ENCODE results near the gene B9D1.

Gene B9D1

DNA sequence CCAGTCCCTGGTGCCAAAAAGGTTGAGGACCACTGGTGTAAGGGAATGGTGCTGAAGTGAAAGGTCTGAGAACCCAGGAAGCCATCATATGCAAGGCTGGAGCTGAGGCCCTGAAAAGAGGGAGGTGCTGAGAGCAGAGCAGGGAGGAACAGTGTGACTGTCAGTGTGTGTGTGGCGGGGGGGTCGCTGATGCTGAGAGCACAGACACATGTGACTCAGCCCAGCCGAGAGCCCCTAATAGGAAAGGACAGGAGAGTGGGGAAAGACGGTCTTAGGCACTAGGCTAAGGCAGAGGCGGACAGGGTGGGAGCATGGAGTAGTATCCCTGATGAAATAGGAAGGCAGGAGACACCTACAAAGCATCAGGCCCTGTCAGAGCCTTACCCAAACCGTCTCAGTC is 1.2 kb downstream of the B9D1 start:
- Histone ChIP-seq H3K27me3 (replicated peaks; ENCODE audit: insufficient read depth, low read length) (no peaks in the 10 kb centered on the region; the same call in 1 of the 2 replicates), H3K79me2 (ENCODE audit: low read length) (no peaks in the 10 kb centered on the region), H2AFZ (ENCODE audit: low read length) (no peak overlapping the region), H3K36me3 (replicated peaks; ENCODE audit: insufficient read depth, low read length) (no peaks in the 10 kb centered on the region), H4K20me1 (ENCODE audit: insufficient read depth, low read length) (no peaks in the 10 kb centered on the region), H3K9ac (ENCODE audit: low read length) (no peak overlapping the region; the same call in 1 of the 2 replicates), H3K4me2 (ENCODE audit: low read depth, low read length) (no peak overlapping the region), H3K9me2 (replicated peaks; ENCODE audit: insufficient read depth, low read length) (no peaks in the 10 kb centered on the region), H3F3A (ENCODE audit: insufficient read depth, low read length) (no peaks in the 10 kb centered on the region), H3K4me1 (ENCODE audit: low read length) (peaks cover 8% of the 10 kb centered on the region), H3K4me3 (ENCODE audit: low read length) (no peak overlapping the region), H3K27ac (ENCODE audit: low read length) (no peak overlapping the region), H3K9me3 (replicated peaks; ENCODE audit: insufficient read depth, low read length) (no peaks in the 10 kb centered on the region)
- TF ChIP-seq EZH2 (optimal IDR thresholded peaks at IDR 0.05; ENCODE audit: low read depth, low read length): no peak
- TF ChIP-seq, protein P1, sequence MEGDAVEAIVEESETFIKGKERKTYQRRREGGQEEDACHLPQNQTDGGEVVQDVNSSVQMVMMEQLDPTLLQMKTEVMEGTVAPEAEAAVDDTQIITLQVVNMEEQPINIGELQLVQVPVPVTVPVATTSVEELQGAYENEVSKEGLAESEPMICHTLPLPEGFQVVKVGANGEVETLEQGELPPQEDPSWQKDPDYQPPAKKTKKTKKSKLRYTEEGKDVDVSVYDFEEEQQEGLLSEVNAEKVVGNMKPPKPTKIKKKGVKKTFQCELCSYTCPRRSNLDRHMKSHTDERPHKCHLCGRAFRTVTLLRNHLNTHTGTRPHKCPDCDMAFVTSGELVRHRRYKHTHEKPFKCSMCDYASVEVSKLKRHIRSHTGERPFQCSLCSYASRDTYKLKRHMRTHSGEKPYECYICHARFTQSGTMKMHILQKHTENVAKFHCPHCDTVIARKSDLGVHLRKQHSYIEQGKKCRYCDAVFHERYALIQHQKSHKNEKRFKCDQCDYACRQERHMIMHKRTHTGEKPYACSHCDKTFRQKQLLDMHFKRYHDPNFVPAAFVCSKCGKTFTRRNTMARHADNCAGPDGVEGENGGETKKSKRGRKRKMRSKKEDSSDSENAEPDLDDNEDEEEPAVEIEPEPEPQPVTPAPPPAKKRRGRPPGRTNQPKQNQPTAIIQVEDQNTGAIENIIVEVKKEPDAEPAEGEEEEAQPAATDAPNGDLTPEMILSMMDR (IDR thresholded peaks at IDR 0.05; ENCODE audit: low read length): no peak
- no peak for TF ChIP-seq EZH2phosphoT487 (IDR thresholded peaks at IDR 0.05; ENCODE audit: low read length)
- DNase-seq: no peak

DNA sequence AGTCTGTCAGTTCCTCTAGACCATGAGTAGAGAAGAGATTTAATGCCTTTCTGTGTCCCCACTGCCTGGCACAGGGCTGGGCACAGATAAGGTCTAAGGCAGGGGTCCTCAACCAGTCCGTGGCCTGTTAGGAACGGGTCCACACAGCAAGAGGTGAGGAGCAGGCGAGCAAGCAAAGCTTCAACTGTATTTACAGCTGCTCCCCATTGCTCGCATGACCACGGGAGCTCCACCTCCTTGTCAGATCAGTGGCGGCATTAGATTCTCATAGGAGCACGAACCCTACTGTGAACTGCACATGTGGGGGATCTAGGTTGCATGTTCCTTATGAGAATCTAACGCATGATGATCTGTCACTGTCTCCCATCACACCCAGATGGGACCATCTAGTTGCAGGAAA is 1.8 kb downstream of the B9D1 start:
- no peaks in the 10 kb centered on the region for H3K79me2 ChIP-seq (ENCODE audit: low read length)
- peaks cover 8% of the 10 kb centered on the region for H3K4me1 ChIP-seq (ENCODE audit: low read length)
- H3K4me3 ChIP-seq (ENCODE audit: low read length): no peak overlapping the region
- no peak overlapping the region for H3K27ac ChIP-seq (ENCODE audit: low read length)
- H3F3A ChIP-seq (ENCODE audit: insufficient read depth, low read length): no peaks in the 10 kb centered on the region
- no peaks in the 10 kb centered on the region for H4K20me1 ChIP-seq (ENCODE audit: insufficient read depth, low read length)
- TF ChIP-seq, protein P1 (IDR thresholded peaks at IDR 0.05; ENCODE audit: low read length): no peak
- no peak for TF ChIP-seq EZH2phosphoT487 (IDR thresholded peaks at IDR 0.05; ENCODE audit: low read length)
- no peak for TF ChIP-seq EZH2 (optimal IDR thresholded peaks at IDR 0.05; ENCODE audit: low read depth, low read length)
- no peak for DNase-seq
- no peak overlapping the region for H3K9ac ChIP-seq (ENCODE audit: low read length)
- H3K4me2 ChIP-seq (ENCODE audit: low read depth, low read length): no peak overlapping the region
- no peaks in the 10 kb centered on the region for H3K9me3 ChIP-seq (replicated peaks; ENCODE audit: insufficient read depth, low read length)
- no peaks in the 10 kb centered on the region for H3K36me3 ChIP-seq (replicated peaks; ENCODE audit: insufficient read depth, low read length)
- no peaks in the 10 kb centered on the region; the same call in 1 of the 2 replicates for H3K27me3 ChIP-seq (replicated peaks; ENCODE audit: insufficient read depth, low read length)
- H2AFZ ChIP-seq (ENCODE audit: low read length): no peak overlapping the region
- H3K9me2 ChIP-seq (replicated peaks; ENCODE audit: insufficient read depth, low read length): no peaks in the 10 kb centered on the region

DNA sequence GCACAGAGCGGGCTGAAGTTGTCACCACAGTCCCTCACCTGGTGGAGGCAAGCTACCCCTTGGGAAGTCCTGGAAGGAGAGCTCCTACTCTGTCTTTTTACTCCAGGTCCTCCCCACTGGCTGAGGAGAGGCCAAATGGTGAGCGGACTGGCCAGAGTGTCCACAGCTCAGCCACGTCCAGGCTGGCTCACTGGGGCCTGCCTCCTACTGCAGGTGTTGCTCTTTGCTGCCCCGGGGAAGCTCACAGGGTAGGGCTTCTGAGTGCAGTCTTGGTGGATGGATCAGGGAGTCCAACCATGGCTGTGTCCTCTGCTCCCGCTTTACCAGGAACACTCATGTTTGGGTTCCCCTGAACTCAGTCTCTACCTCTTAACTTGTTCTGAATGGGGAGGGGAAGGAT is 2.7 kb downstream of the B9D1 start:
- no peak for DNase-seq
- TF ChIP-seq EZH2 (optimal IDR thresholded peaks at IDR 0.05; ENCODE audit: low read depth, low read length) (no peak), EZH2phosphoT487 (IDR thresholded peaks at IDR 0.05; ENCODE audit: low read length) (no peak)
- TF ChIP-seq, protein P1 (IDR thresholded peaks at IDR 0.05; ENCODE audit: low read length): no peak

More for the DNA sequence above, 2.7 kb downstream of the B9D1 start:
- Histone ChIP-seq H3K9ac (ENCODE audit: low read length) (no peak overlapping the region), H3K27me3 (replicated peaks; ENCODE audit: insufficient read depth, low read length) (no peaks in the 10 kb centered on the region; the same call in 1 of the 2 replicates), H3K27ac (ENCODE audit: low read length) (no peak overlapping the region), H2AFZ (ENCODE audit: low read length) (no peak overlapping the region), H3F3A (ENCODE audit: insufficient read depth, low read length) (no peaks in the 10 kb centered on the region), H3K36me3 (replicated peaks; ENCODE audit: insufficient read depth, low read length) (no peaks in the 10 kb centered on the region), H3K79me2 (ENCODE audit: low read length) (no peaks in the 10 kb centered on the region), H3K4me2 (ENCODE audit: low read depth, low read length) (no peak overlapping the region), H3K9me2 (replicated peaks; ENCODE audit: insufficient read depth, low read length) (no peaks in the 10 kb centered on the region), H3K4me3 (ENCODE audit: low read length) (no peak overlapping the region), H3K9me3 (replicated peaks; ENCODE audit: insufficient read depth, low read length) (no peaks in the 10 kb centered on the region), H4K20me1 (ENCODE audit: insufficient read depth, low read length) (no peaks in the 10 kb centered on the region), H3K4me1 (ENCODE audit: low read length) (peaks cover 8% of the 10 kb centered on the region)

Data from MM.1S (cell line).